DOHH2 (cell line): Measurements from ENCODE around the gene EGFLAM.

Source experiments
- CTCF ChIP-seq: fragments of 200-600 bp; sonication (generic); IDR thresholded peaks from one replicate; pipeline ENCODE4 v1.5.1; 2014; ENCODE audit warnings: antibody characterized with exemption, mild to moderate bottlenecking, low read depth, low read length; ENCODE audit not compliant: poor library complexity, severe bottlenecking
- EZH2phosphoT487 ChIP-seq: fragments of 200-600 bp; sonication (generic); IDR thresholded peaks from 2 replicates; pipeline ENCODE4 v1.6.1; 2017; ENCODE audit warnings: borderline replicate concordance, mild to moderate bottlenecking, antibody characterized with exemption, low read length, moderate library complexity, mixed read lengths

DNA sequence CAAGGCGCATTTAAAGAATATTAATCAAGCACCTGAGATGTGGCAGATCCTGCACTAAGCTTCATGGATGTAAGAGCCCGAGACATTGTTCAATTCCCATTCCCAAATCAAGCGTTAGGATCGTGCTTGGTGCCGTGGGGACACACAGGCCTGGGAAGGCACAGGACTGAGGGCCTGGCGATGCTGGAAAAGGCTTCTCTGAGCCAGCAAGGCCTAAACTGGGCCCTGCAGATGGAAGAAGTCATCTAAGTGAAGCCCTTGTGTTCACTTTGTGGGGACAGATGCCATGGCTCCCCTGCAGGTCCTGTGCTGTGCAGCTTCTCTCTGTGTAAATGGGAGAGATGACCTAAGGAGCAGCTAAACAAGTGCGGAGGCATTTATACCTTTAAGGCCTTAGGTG lies 214.2 kb downstream of the EGFLAM start:
- TF ChIP-seq CTCF = no peak
- no peak for TF ChIP-seq EZH2phosphoT487
